Measurements from ENCODE around the gene CD6. TPM values are rescaled to one million over a fixed set of nuclear protein-coding genes. Genes with fewer than 3 reads are reported as not detected.

CD6 gene
- total RNA-seq, 1 experiment from 2014 or later: not detected

DNA sequence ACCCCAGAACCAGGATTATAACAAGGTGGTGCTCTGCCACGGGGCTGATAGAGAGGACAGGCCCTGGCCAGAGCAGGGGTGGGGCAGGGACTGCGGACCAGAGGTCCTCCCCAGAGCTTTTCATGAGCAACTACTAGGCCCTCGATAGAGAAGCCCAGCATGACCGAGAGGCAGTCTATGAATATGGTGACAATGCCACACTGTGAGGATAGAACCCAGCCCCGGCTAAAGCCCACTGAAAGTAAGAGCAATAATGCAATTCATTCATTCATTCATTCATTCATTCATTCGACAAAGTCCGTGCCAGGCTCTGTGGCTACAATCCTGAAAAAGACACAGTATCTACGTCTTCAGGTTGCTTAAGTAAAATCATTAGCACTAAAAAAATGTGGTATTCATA, 95.2 kb downstream of the CD6 start:
- H3K27me3 Mint-ChIP-seq (ENCODE audit: low read depth): peaks cover 9% of the 10 kb centered on the region
- H3K4me1 Mint-ChIP-seq: peaks cover 3 to 4% of the 10 kb centered on the region in 2 experiments
- Histone ChIP-seq H2AFZ (ENCODE audit: low read length) (no peak overlapping the region), H3K23ac (ENCODE audit: insufficient read length, low read depth, low read length) (no peak overlapping the region), H2BK5ac (ENCODE audit: insufficient read length, low read length) (no peak overlapping the region), H4K8ac (replicated peaks; ENCODE audit: insufficient read length, low read depth, low read length) (no peak overlapping the region), H2BK120ac (ENCODE audit: low read depth, low read length, poor library complexity, severe bottlenecking) (no peak overlapping the region), H3K79me2 (ENCODE audit: insufficient read depth, low read length) (no peaks in the 10 kb centered on the region), H3K9me3 (ENCODE audit: control insufficient read depth, low read depth, low read length) (no peaks in the 10 kb centered on the region), H2BK20ac (ENCODE audit: low read depth, low read length, poor library complexity, severe bottlenecking) (no peak overlapping the region), H3K23me2 (ENCODE audit: insufficient read length, low read depth, low read length, poor library complexity, severe bottlenecking) (no peaks in the 10 kb centered on the region), H3K27me3 (ENCODE audit: insufficient read depth, low read length) (no peaks in the 10 kb centered on the region), H3K79me1 (ENCODE audit: insufficient read depth, low read depth, low read length, poor library complexity, severe bottlenecking) (no peaks in the 10 kb centered on the region), H2BK15ac (ENCODE audit: low read depth, low read length) (no peak overlapping the region), H3K4me2 (ENCODE audit: insufficient read depth, insufficient read length, low read length) (no peak overlapping the region), H3K27ac (ENCODE audit: insufficient read length, low read depth, low read length) (no peak overlapping the region), H3K18ac (ENCODE audit: insufficient read length, low read depth, low read length) (no peak overlapping the region), H2BK12ac (ENCODE audit: insufficient read length, low read depth, low read length) (no peak overlapping the region), H2AK5ac (ENCODE audit: insufficient read length, low read length) (no peak overlapping the region), H3K4me1 (ENCODE audit: insufficient read depth, low read length) (no peaks in the 10 kb centered on the region), H3K9ac (ENCODE audit: extremely low read depth, insufficient read length, low read length) (no peak overlapping the region), H3K56ac (ENCODE audit: insufficient read length, low read depth, low read length) (no peak overlapping the region), H4K5ac (ENCODE audit: insufficient read length, low read depth, low read length) (no peak overlapping the region), H3T11ph (ENCODE audit: low read length) (no peak overlapping the region), H3K14ac (ENCODE audit: insufficient read depth, low read length) (no peak overlapping the region), H4K20me1 (ENCODE audit: control insufficient read depth, insufficient read depth, insufficient read length) (no peaks in the 10 kb centered on the region), H4K91ac (ENCODE audit: insufficient read length, low read depth, low read length) (no peak overlapping the region), H3K4ac (ENCODE audit: low read depth, low read length) (no peak overlapping the region)
- no peaks in the 10 kb centered on the region for H3K9me3 Mint-ChIP-seq
- no peak overlapping the region for H3K4me3 Mint-ChIP-seq
- H3K36me3 Mint-ChIP-seq (ENCODE audit: insufficient read depth in 1 of 3, low read depth in 3 of 3): no peaks in the 10 kb centered on the region
- WGBS (ENCODE audit: extremely low coverage, insufficient read length, low lambda C conversion rate): no CpG with 5 or more reads among the region's 8 CpGs
- TF ChIP-seq, protein P1, sequence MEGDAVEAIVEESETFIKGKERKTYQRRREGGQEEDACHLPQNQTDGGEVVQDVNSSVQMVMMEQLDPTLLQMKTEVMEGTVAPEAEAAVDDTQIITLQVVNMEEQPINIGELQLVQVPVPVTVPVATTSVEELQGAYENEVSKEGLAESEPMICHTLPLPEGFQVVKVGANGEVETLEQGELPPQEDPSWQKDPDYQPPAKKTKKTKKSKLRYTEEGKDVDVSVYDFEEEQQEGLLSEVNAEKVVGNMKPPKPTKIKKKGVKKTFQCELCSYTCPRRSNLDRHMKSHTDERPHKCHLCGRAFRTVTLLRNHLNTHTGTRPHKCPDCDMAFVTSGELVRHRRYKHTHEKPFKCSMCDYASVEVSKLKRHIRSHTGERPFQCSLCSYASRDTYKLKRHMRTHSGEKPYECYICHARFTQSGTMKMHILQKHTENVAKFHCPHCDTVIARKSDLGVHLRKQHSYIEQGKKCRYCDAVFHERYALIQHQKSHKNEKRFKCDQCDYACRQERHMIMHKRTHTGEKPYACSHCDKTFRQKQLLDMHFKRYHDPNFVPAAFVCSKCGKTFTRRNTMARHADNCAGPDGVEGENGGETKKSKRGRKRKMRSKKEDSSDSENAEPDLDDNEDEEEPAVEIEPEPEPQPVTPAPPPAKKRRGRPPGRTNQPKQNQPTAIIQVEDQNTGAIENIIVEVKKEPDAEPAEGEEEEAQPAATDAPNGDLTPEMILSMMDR (conservative IDR thresholded peaks at IDR 0.05): no peak
- DNase-seq: peak; percentile 13
- H3K27ac Mint-ChIP-seq: no peak overlapping the region

All from H9 (cell line).